Thymus (tissue), 11 donors: ENCODE results near the gene TLCD2. TPM values are rescaled to one million over a fixed set of nuclear protein-coding genes. Genes with fewer than 3 reads are reported as not detected.

Experiments
- DNase-seq, 9 donors: peaks; one replicate each; pipeline ENCODE4 v3.0.0-alpha.2; 2013; ENCODE audit warnings: low spot score in 9 of 9, low read depth in 6 of 9, missing footprints in 1 of 9
- H3K27ac ChIP-seq, 2 donors: one replicate each; pipeline ENCODE4 v1.5.1; 2013; ENCODE audit warnings: control low read depth in 1 of 2, low read depth in 1 of 2, low read length in 1 of 2, mild to moderate bottlenecking in 1 of 2, moderate library complexity in 1 of 2
- H3K27me3 ChIP-seq, 2 donors: one replicate each; pipeline ENCODE4 v1.5.1; 2013; ENCODE audit warnings: low read length in 1 of 2; ENCODE audit not compliant: control insufficient read depth in 2 of 2, insufficient read depth in 1 of 2
- H3K36me3 ChIP-seq, 2 donors: one replicate each; pipeline ENCODE4 v1.5.1; 2013; ENCODE audit warnings: low read length in 1 of 2, mild to moderate bottlenecking in 1 of 2, moderate library complexity in 1 of 2; ENCODE audit not compliant: control insufficient read depth in 2 of 2, insufficient read depth in 2 of 2
- H3K4me1 ChIP-seq, 2 donors: one replicate each; pipeline ENCODE4 v1.5.1; 2013; ENCODE audit warnings: low read length in 2 of 2; ENCODE audit not compliant: control insufficient read depth in 2 of 2, insufficient read depth in 2 of 2
- H3K4me3 ChIP-seq, 2 donors: one replicate each; pipeline ENCODE4 v1.5.1; 2013; ENCODE audit warnings: low read length in 2 of 2, control low read depth in 1 of 2, mild to moderate bottlenecking in 1 of 2
- H3K9me3 ChIP-seq, 2 donors: one replicate each; pipeline ENCODE4 v1.5.1; 2013; ENCODE audit warnings: low read length in 1 of 2, mild to moderate bottlenecking in 1 of 2; ENCODE audit not compliant: control insufficient read depth in 2 of 2, insufficient read depth in 1 of 2
- WGBS: extraction: QIAGEN DNeasy Blood & Tissue Kit; methylation state at CpG from one replicate; pipeline ENCODE4 v1.1.7; 2013; 5-methylcytosine and 5-hydroxymethylcytosine counted together
- polyA plus RNA-seq: library from polyadenylated mRNA; stranded (reverse); fragments of 200-250 nt; gene quantifications from one replicate; pipeline ENCODE4 v1.2.3, GENCODE V29; 2013
- total RNA-seq: library from RNA; stranded (reverse); fragments of 120-200 nt; gene quantifications from one replicate; pipeline ENCODE4 v1.2.4, GENCODE V29; 2013
- donor health status: healthy.

TLCD2 gene
- total and polyA plus RNA-seq, 2 donors = 0.24 to 1.5 TPM

DNA sequence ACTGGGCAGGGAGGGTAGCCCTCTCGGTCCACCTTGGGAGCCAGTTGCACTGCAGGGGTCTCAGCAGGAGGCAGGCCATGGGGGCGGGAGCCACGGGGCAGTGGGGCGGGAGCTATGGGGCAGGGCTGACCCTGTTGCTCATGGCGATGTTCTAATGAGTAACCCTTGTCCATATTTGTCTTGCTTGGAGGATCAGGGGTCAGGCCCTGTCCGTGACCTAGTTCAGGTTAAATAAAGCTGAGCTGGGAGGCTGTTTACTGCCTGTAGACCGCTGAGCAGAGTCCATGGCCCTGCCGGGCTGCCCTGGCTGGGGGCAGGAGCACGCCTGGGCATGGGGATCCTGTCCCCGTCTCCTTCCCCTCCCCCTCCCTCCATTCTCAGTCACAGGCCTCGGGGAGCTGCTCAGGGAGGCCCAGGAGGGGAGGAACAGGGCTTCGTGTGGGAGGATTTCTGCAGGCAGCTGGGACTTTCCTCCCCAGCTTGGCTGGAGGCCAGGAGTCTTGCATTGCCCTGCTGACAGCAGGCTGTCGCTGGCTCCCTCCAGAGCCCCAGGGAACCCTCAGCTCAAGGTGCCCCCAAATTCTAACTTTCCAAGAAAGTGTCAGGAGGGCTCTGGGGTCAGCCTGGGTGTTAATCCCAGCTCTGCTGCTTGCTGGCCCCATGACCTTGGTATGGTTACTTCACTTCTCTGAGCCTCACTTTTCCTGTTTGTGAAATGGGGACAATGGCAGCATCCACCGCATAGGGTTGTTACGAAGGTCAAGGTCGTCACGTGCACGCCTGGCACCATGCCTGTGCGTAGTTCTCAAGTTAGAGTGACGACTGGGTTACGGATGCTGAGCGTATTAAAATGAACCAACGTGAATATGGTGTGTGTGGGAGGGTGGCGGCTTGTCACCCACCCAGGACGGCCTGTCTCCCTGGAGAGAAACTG lies 26.4 kb upstream of the TLCD2 start:
- no peaks in the 10 kb centered on the region for H3K27me3 ChIP-seq
- no peak overlapping the region for H3K4me3 ChIP-seq
- DNase-seq = peak in 1 of 9 donors; percentile 38
- H3K9me3 ChIP-seq = no peaks in the 10 kb centered on the region
- peaks cover 35 to 55% of the 10 kb centered on the region in 2 donors for H3K36me3 ChIP-seq
- peaks cover 0 to 13% of the 10 kb centered on the region in 2 donors for H3K4me1 ChIP-seq
- peak overlapping the region in 1 of 2 donors; percentile 37 for H3K27ac ChIP-seq
- WGBS = 81% methylated on average over 25 of the region's 25 CpGs

DNA sequence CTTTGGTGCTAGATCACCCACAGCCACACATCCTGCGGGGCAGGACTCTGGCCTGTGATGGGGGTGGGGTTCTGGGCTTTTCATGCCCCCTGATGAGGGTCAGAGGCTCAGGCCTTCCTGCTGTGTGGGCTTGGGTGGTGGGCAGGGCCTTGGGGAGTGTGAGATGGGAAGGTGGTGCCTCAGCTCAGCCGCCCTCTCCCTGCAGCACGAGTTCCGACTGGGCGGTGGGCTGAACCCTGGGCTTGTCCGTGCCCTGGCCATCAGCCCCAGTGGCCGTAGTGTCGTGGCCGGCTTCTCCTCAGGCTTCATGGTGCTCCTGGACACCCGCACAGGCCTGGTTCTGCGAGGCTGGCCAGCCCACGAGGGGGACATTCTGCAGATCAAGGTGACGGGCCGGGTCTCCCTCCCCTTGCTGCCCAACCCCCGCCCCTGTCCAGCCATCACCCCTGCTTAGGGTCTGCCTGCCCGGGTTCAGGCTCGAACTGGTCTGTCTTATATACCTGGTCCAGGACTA lies 25.7 kb upstream of the TLCD2 start:
- no peak for DNase-seq
- no peak overlapping the region for H3K27ac ChIP-seq
- H3K36me3 ChIP-seq = peaks cover 36 to 60% of the 10 kb centered on the region in 2 donors
- H3K27me3 ChIP-seq = no peaks in the 10 kb centered on the region
- H3K4me3 ChIP-seq = no peak overlapping the region
- peaks cover 0 to 16% of the 10 kb centered on the region in 2 donors for H3K4me1 ChIP-seq
- H3K9me3 ChIP-seq = no peaks in the 10 kb centered on the region
- WGBS = 97% methylated on average over 17 of the region's 17 CpGs

DNA sequence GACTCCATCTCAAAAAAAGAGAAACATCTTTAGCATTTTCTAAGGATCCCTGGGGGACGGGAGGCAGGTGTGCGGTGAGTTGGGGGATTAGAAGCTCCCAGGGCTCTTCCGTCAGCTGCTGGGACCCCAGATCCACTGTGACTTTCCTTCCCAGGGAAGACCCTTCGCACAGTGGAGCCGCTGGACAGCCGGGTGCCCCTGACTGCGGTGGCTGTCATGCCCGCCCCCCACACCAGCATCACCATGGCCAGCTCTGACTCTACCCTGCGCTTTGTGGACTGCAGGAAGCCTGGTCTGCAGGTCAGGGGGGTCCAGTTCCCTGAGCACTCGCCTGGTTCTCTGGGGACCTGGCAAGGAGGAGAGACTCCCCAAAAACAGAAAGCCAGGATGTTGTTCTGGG lies 25.2 kb upstream of the TLCD2 start:
- no peak overlapping the region for H3K4me3 ChIP-seq

DNA sequence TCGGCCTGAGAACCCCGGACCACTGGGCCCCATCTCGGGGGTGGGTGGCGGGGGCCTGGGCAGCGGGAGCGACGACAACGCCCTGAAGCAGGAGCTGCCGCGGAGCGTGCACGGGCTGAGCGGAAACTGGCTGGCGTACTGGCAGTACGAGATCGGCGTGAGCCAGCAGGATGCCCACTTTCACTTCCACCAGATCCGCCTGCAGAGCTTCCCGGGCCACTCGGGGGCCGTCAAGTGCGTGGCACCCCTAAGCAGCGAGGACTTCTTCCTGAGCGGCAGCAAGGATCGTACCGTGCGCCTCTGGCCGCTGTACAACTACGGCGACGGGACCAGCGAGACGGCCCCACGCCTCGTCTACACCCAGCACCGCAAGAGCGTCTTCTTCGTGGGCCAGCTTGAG lies 23.6 kb upstream of the TLCD2 start:
- no peaks in the 10 kb centered on the region for H3K27me3 ChIP-seq
- no peak overlapping the region for H3K4me3 ChIP-seq
- 98% methylated on average over 38 of the region's 38 CpGs for WGBS
- peaks cover 43 to 69% of the 10 kb centered on the region in 2 donors for H3K36me3 ChIP-seq
- no peaks in the 10 kb centered on the region for H3K9me3 ChIP-seq
- H3K27ac ChIP-seq = no peak overlapping the region
- no peak for DNase-seq
- H3K4me1 ChIP-seq = peaks cover 0 to 18% of the 10 kb centered on the region in 2 donors

More for the DNA sequence above, 25.2 kb upstream of the TLCD2 start:
- Histone ChIP-seq H3K36me3 (peaks cover 38 to 65% of the 10 kb centered on the region in 2 donors), H3K4me1 (peaks cover 0 to 18% of the 10 kb centered on the region in 2 donors), H3K27me3 (no peaks in the 10 kb centered on the region), H3K9me3 (no peaks in the 10 kb centered on the region), H3K27ac (no peak overlapping the region)
- 98% methylated on average over 10 of the region's 10 CpGs for WGBS
- DNase-seq = no peak

DNA sequence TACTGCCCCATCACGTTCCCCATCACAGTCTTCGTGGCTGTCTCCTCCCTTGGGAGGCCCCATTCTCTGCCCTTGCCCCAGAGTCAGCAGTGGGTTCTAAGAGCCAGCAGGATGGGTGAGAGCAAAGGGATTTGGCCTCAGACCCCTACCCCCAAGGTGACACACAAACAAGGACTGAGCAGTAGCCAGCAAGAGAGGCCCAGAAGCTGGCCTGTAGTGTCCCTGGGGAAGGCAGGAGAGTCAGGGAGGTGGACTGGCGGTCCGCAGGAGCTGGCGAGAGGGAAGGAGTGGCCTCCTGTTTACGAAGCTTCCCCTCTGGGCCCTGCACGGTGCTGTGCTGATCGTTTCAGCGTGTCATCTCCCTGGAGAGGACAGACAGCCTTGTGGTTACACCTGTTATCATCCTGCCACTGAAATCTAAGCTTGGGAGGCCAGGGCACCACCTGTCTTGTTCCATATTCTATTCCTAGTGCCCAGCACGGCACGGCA lies 22.7 kb upstream of the TLCD2 start:
- Histone ChIP-seq H3K36me3 (peaks cover 44 to 69% of the 10 kb centered on the region in 2 donors), H3K4me3 (no peak overlapping the region), H3K4me1 (peaks cover 2 to 18% of the 10 kb centered on the region in 2 donors), H3K9me3 (no peaks in the 10 kb centered on the region), H3K27me3 (no peaks in the 10 kb centered on the region), H3K27ac (no peak overlapping the region)
- WGBS = 86% methylated on average over 11 of the region's 11 CpGs
- DNase-seq = no peak

DNA sequence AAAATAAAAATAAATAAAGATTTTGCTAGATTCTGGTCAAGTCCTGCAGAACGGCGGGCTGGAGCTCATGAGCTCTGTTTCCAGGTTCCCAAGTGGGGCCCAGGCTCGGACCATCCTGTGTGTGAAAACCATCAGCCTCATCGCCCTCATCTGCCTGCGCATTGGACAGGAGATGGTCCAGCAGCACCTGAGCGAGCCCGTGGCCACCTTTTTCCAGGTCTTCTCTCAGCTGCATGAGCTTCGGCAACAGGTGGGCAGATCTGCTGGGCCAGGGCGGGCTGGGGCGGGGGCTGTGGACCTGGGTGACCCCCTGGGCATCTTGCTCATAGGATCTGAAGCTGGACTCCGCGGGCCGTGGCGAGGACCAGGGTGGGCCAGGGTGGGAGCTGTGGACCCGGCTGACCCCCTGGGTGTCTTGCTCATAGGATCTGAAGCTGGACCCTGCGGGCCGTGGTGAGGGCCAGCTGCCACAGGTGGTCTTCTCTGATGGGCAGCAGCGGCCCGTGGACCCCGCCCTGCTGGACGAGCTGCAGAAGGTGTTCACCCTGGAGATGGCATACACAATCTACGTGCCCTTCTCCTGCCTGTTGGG lies 22.2 kb upstream of the TLCD2 start:
- Histone ChIP-seq H3K36me3 (peaks cover 44 to 67% of the 10 kb centered on the region in 2 donors), H3K27me3 (no peaks in the 10 kb centered on the region)
- DNase-seq = no peak

DNA sequence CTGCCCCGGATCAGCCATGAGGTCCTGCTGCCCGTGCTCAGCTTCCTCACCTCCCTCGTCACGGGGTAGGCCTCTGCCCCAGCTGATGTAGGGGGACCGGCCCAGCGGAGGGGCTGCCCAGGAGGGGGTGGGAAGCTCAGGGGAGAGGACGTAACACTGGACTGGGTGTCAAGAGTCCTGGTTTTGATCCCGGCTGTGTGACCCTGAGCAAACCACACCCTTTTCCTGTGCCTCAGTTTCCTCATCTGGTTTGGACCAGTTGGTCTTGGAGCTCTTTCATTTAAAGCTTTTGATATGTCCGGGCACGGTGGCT lies 21.0 kb upstream of the TLCD2 start:
- H3K27ac ChIP-seq = no peak overlapping the region
- peaks cover 2 to 9% of the 10 kb centered on the region in 2 donors for H3K4me1 ChIP-seq
- no peaks in the 10 kb centered on the region for H3K9me3 ChIP-seq
- no peak overlapping the region for H3K4me3 ChIP-seq
- no peak for DNase-seq
- no peaks in the 10 kb centered on the region for H3K27me3 ChIP-seq
- WGBS = 96% methylated on average over 10 of the region's 10 CpGs
- peaks cover 52 to 67% of the 10 kb centered on the region in 2 donors for H3K36me3 ChIP-seq

More for the DNA sequence above, 22.2 kb upstream of the TLCD2 start:
- H3K9me3 ChIP-seq = no peaks in the 10 kb centered on the region
- H3K4me1 ChIP-seq = peaks cover 2 to 18% of the 10 kb centered on the region in 2 donors
- H3K27ac ChIP-seq = no peak overlapping the region
- 96% methylated on average over 22 of the region's 22 CpGs for WGBS
- H3K4me3 ChIP-seq = no peak overlapping the region

DNA sequence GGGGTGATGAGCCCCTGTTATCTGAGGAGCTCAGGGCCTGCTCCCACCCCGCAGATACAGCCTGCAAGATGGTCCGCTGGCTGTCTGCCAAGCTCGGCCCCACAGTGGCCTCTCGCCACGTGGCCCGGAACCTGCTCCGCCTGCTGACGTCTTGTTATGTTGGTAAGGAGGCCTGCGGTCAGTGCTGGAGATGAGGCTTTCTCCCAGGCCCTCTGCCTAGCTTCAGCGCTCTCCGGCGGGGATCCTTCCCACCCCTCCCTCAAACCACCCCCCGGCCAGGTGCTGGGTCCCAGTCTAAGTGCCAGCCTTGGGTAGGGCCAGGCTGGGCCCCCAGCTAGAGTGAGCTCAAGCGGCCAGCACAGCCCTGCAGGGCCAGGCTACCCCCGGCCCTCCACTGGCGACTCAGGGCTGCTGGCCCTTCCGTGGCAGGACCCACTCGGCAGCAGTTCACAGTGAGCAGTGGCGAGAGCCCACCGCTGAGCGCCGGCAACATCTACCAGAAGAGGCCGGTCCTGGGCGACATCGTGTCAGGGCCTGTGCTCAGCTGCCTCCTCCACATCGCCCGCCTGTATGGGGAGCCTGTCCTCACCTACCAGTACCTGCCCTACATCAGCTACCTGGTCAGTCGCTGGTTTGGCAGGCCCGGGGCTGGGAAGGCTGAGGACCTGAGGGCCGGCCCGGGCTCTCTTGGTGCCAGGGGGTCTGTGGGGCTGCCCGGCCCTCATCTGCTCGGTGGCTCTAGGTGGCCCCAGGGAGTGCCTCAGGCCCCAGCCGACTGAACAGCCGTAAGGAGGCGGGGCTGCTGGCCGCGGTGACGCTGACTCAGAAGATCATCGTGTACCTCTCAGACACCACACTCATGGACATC lies 20.4 kb upstream of the TLCD2 start:
- Histone ChIP-seq H3K9me3 (no peaks in the 10 kb centered on the region), H3K4me3 (no peak overlapping the region), H3K36me3 (peaks cover 53 to 63% of the 10 kb centered on the region in 2 donors), H3K27me3 (no peaks in the 10 kb centered on the region), H3K27ac (peak overlapping the region in 1 of 2 donors; percentile 76), H3K4me1 (peaks cover 2 to 13% of the 10 kb centered on the region in 2 donors)
- DNase-seq = no peak
- 92% methylated on average over 40 of the region's 40 CpGs for WGBS
